HCT116 (cell line): ENCODE results near the gene CDKL5. TPM values are rescaled to one million over a fixed set of nuclear protein-coding genes. Genes with fewer than 3 reads are reported as not detected.

ENCODE experiments used
- ATAC-seq: fragments of 200-7000 bp; cut with Tn5 transposase; 2 replicates; pipeline ENCODE4 v1.9.1; 2020; ENCODE audit warnings: mild to moderate bottlenecking, moderate library complexity
- BruUV-seq: library from RNA; stranded (reverse); fragments of 400-500 nt; replicated peaks from 2 replicates; lab custom pipeline; 2021; lab: Mats Ljungman, UMichigan
- CTCF ChIA-PET: fragments of 300-600 bp; sonication (Branson Sonifier 250); formaldehyde crosslinking; loops from one replicate; lab custom pipeline; 2021; ENCODE audit warnings: antibody characterized with exemption; lab: Charles Lee
- POLR2A ChIA-PET: fragments of 300-600, 350-600 bp; sonication (Branson Sonifier 250); formaldehyde crosslinking; loops from one replicate; lab custom pipeline; 2021; ENCODE audit warnings: antibody characterized with exemption; lab: Charles Lee
- RAD21 ChIA-PET, 2 experiments: fragments of 300-600 bp; sonication (Branson Sonifier 250); formaldehyde crosslinking; loops; one replicate each; lab custom pipeline; 2023; ENCODE audit warnings: low total read pairs in 2 of 2; ENCODE audit not compliant: uncharacterized antibody in 2 of 2, unreplicated experiment in 2 of 2, low non-redundant PET in 1 of 2; lab: Charles Lee
- DNase-seq: peaks from one replicate; pipeline ENCODE4 v3.0.0-alpha.2; 2010; ENCODE audit warnings: low read depth, low spot score
- H2AFZ ChIP-seq: fragments of 200-600 bp; shearing (Covaris generic), sonication (generic); 2 replicates; pipeline ENCODE4 v1.6.1; 2017; ENCODE audit warnings: low read depth, mixed run types, mixed read lengths, antibody characterized with exemption, low read length; ENCODE audit not compliant: poor library complexity, severe bottlenecking
- H3K27ac ChIP-seq: 2 replicates; pipeline ENCODE4 v1.5.1; 2012; ENCODE audit warnings: low read depth, low read length
- H3K27me3 ChIP-seq: fragments of 200-600 bp; sonication (generic); 2 replicates; pipeline ENCODE4 v1.6.1; 2016; ENCODE audit warnings: mixed run types, low read length, mixed read lengths; ENCODE audit not compliant: insufficient read depth
- H3K36me3 ChIP-seq, 2 experiments: fragments of 200-500 bp in 1 of 2; fragments of 200-600 bp in 1 of 2; sonication (Bioruptor generic) in 1 of 2; sonication (generic) in 1 of 2; 2 replicates each; pipeline versions ENCODE4 v1.5.1 to v1.6.1; 2014 to 2016; ENCODE audit warnings: low read length in 2 of 2, inconsistent platforms in 1 of 2, mixed read lengths in 1 of 2, mixed run types in 1 of 2; ENCODE audit not compliant: insufficient read depth in 2 of 2, control insufficient read depth in 1 of 2
- H3K4me1 ChIP-seq, 2 experiments: fragments of 200-600 bp in 1 of 2; sonication (generic) in 1 of 2; 2 replicates each; pipeline versions ENCODE4 v1.5.1 to v1.6.1; 2012 to 2017; ENCODE audit warnings: low read length in 2 of 2, inconsistent platforms in 1 of 2, mild to moderate bottlenecking in 1 of 2, mixed read lengths in 1 of 2, mixed run types in 1 of 2, moderate library complexity in 1 of 2; ENCODE audit not compliant: insufficient read depth in 2 of 2, control insufficient read depth in 1 of 2
- H3K4me2 ChIP-seq: fragments of 200-600 bp; sonication (generic); 2 replicates; pipeline ENCODE4 v1.6.1; 2017; ENCODE audit warnings: mixed run types, low read length, mixed read lengths
- H3K4me3 ChIP-seq, 2 experiments: fragments of 200-600 bp in 1 of 2; sonication (generic) in 1 of 2; replicated peaks in 1 of 2; 2 replicates each; pipeline ENCODE4 v1.5.1; 2011 to 2016; ENCODE audit warnings: low read length in 2 of 2, control low read depth in 1 of 2, low read depth in 1 of 2, mild to moderate bottlenecking in 1 of 2, mixed read lengths in 1 of 2, mixed run types in 1 of 2
- H3K79me2 ChIP-seq: fragments of 200-600 bp; sonication (generic); 2 replicates; pipeline ENCODE4 v1.6.1; 2017; ENCODE audit warnings: mild to moderate bottlenecking, mixed run types, low read length, moderate library complexity, mixed read lengths; ENCODE audit not compliant: insufficient read depth
- H3K9ac ChIP-seq: fragments of 200-600 bp; sonication (generic); 2 replicates; pipeline ENCODE4 v1.6.1; 2016; ENCODE audit warnings: low read length, mixed read lengths
- H3K9me2 ChIP-seq: fragments of 200-600 bp; sonication (generic), shearing (Covaris generic); 2 replicates; pipeline ENCODE4 v1.6.1; 2017; ENCODE audit warnings: mixed run types, mild to moderate bottlenecking, moderate library complexity; ENCODE audit not compliant: insufficient read depth
- H3K9me3 ChIP-seq, 2 experiments: fragments of 200-500 bp in 1 of 2; fragments of 200-600 bp in 1 of 2; sonication (Bioruptor generic) in 1 of 2; sonication (generic) in 1 of 2; 2 replicates each; pipeline ENCODE4 v1.6.1; 2014 to 2017; ENCODE audit warnings: low read length in 2 of 2, mixed read lengths in 2 of 2, inconsistent platforms in 1 of 2, low read depth in 1 of 2, mild to moderate bottlenecking in 1 of 2, mixed run types in 1 of 2, moderate library complexity in 1 of 2; ENCODE audit not compliant: control insufficient read depth in 1 of 2, insufficient read depth in 1 of 2
- H4K20me1 ChIP-seq: fragments of 200-600 bp; sonication (generic), shearing (Covaris generic); 2 replicates; pipeline ENCODE4 v1.6.1; 2017; ENCODE audit warnings: mixed run types, mild to moderate bottlenecking, moderate library complexity; ENCODE audit not compliant: insufficient read depth
- ATF3 ChIP-seq: IDR thresholded peaks from 2 replicates; pipeline ENCODE4 v1.6.1; 2012
- EGR1 ChIP-seq: IDR thresholded peaks from 2 replicates; pipeline ENCODE4 v1.6.1; 2012; ENCODE audit warnings: low read depth
- JUND ChIP-seq: IDR thresholded peaks from 2 replicates; pipeline ENCODE4 v1.6.1; 2012
- POLR2A ChIP-seq: IDR thresholded peaks from 2 replicates; pipeline ENCODE4 v1.7.0; 2011; ENCODE audit warnings: borderline replicate concordance; ENCODE audit not compliant: insufficient read depth, insufficient read length; ENCODE audit errors: extremely low read depth
- RAD21 ChIP-seq: IDR thresholded peaks from 2 replicates; pipeline ENCODE4 v1.6.1; 2012; ENCODE audit warnings: low read depth, mild to moderate bottlenecking
- SIN3A ChIP-seq: IDR thresholded peaks from 2 replicates; pipeline ENCODE4 v1.6.1; 2012; ENCODE audit warnings: low read depth
- SP1 ChIP-seq: IDR thresholded peaks from 2 replicates; pipeline ENCODE4 v1.6.1; 2012; ENCODE audit warnings: low read depth
- YY1 ChIP-seq: IDR thresholded peaks from 2 replicates; pipeline ENCODE4 v1.6.1; 2011; ENCODE audit warnings: low read length, low read depth, moderate library complexity, mild to moderate bottlenecking; ENCODE audit not compliant: insufficient replicate concordance; ENCODE audit errors: extremely low read depth
- ZBTB33 ChIP-seq: IDR thresholded peaks from 2 replicates; pipeline ENCODE4 v1.6.1; 2011; ENCODE audit warnings: mild to moderate bottlenecking, low read length, moderate library complexity; ENCODE audit not compliant: insufficient replicate concordance; ENCODE audit errors: extremely low read depth
- ZFX ChIP-seq: fragments of 450-650 bp; IDR thresholded peaks from 2 replicates; pipeline ENCODE4 v1.6.1; 2017
- intact Hi-C: fragments of 100-400 bp; cut with micrococcal nuclease; formaldehyde crosslinking; loops from 2 replicates; pipeline ENCODE4 v1.10.0; 2022
- total RNA-seq: library from RNA; stranded (reverse); gene quantifications from one replicate; pipeline ENCODE4 v1.2.1, GENCODE V29; 2021; ENCODE audit not compliant: unreplicated experiment

The CDKL5 gene
- total RNA-seq, 1 experiment from 2014 or later: 2.5 TPM

GRCh38 chrX:18465051-18465450 is 39.6 kb downstream of the CDKL5 start (continued):
- no peak for TF ChIP-seq YY1
- no peak for TF ChIP-seq SIN3A
- TF ChIP-seq ZBTB33: no peak
- TF ChIP-seq JUND: no peak
- TF ChIP-seq ATF3: no peak
- TF ChIP-seq ZFX: no peak
- TF ChIP-seq SP1: no peak
- TF ChIP-seq, all 23 proteins: peak for 0

GRCh38 chrX:18468599-18468998 is 43.2 kb downstream of the CDKL5 start:
- Histone ChIP-seq H3K27ac (no peak overlapping the region), H3K4me3 (no peak overlapping the region), H4K20me1 (no peaks in the 10 kb centered on the region), H3K4me2 (no peak overlapping the region), H3K36me3 (no peaks in the 10 kb centered on the region), H3K4me1 (no peaks in the 10 kb centered on the region), H3K79me2 (no peaks in the 10 kb centered on the region), H3K9me2 (no peaks in the 10 kb centered on the region), H2AFZ (no peak overlapping the region), H3K9me3 (no peaks in the 10 kb centered on the region), H3K9ac (no peak overlapping the region), H3K27me3 (no peaks in the 10 kb centered on the region)
- intact Hi-C loops: no loop called here
- ChIA-PET POLR2A (no interaction called here), RAD21 (no interaction called here), CTCF (no interaction called here)
- TF ChIP-seq EGR1 (no peak), RAD21 (no peak), POLR2A (no peak), JUND (no peak), YY1 (no peak)
- BruUV-seq: no TSS peak
- no peak for DNase-seq
- no peak for ATAC-seq
